Stimulated activated CD8-positive, alpha-beta memory T cell treated with anti-CD3 and anti-CD28 coated beads, Interleukin-4, amount 100 ng/mL, for 1 hour (primary cell): ENCODE data around the gene DHODH.
"Not testable (repeated sequence)": the region's sequence is repeated elsewhere in the genome, so short reads cannot be mapped to it uniquely, and the experiment has no call there.

ENCODE experiments used
- DNase-seq, 2 donors: peaks; one replicate each; pipeline ENCODE4 v3.0.0-alpha.2; 2020; ENCODE audit warnings: low read depth in 2 of 2, low spot score in 1 of 2

DHODH gene

GRCh38 chr16:72054254-72054847, 45.8 kb downstream of the DHODH start, which contains the start of gene HP:
HP (plus strand) TSS chr16:72054505; CDS start chr16:72054653, 148 bp downstream.
- DNase-seq = not testable (repeated sequence)

GRCh38 chr16:72055911-72056310, 47.4 kb downstream of the DHODH start:
- DNase-seq = no peak

GRCh38 chr16:72057313-72057712, 48.8 kb downstream of the DHODH start:
- DNase-seq = not testable (repeated sequence)

- DNase-seq = not testable (repeated sequence)
These were observed 50.5 kb downstream of the DHODH start for GRCh38 chr16:72059060-72059459.

GRCh38 chr16:72060405-72060804, 51.9 kb downstream of the DHODH start:
- no peak for DNase-seq

- no peak for DNase-seq
These were observed 53.0 kb downstream of the DHODH start for GRCh38 chr16:72061564-72061963.

GRCh38 chr16:72064361-72064894, 55.9 kb downstream of the DHODH start:
- DNase-seq = no peak

- no peak for DNase-seq
These were observed 58.2 kb downstream of the DHODH start for GRCh38 chr16:72066747-72067146.

GRCh38 chr16:72068930-72069329, 60.4 kb downstream of the DHODH start:
- DNase-seq = no peak

- no peak for DNase-seq
These were observed 64.2 kb downstream of the DHODH start for GRCh38 chr16:72072514-72073342.

GRCh38 chr16:72073560-72074230, 65.2 kb downstream of the DHODH start:
- DNase-seq = no peak

- DNase-seq = not testable (repeated sequence)
These were observed 66.5 kb downstream of the DHODH start for GRCh38 chr16:72075067-72075466.
